IPS-20b (cell line): Measurements from ENCODE around the gene LRFN4.

ENCODE experiments used
- H3K27ac ChIP-seq: one replicate; pipeline ENCODE4 v1.5.1; 2013; ENCODE audit warnings: low read length
- H3K27me3 ChIP-seq: 2 replicates; pipeline ENCODE4 v1.6.1; 2013; ENCODE audit warnings: mild to moderate bottlenecking, low read length, inconsistent platforms; ENCODE audit not compliant: insufficient read depth
- H3K36me3 ChIP-seq: 2 replicates; pipeline ENCODE4 v1.6.1; 2013; ENCODE audit warnings: low read depth, mild to moderate bottlenecking, inconsistent platforms, low read length, moderate library complexity; ENCODE audit not compliant: insufficient read depth
- H3K4me1 ChIP-seq: 2 replicates; pipeline ENCODE4 v1.6.1; 2013; ENCODE audit warnings: mild to moderate bottlenecking, control low read depth, inconsistent platforms, low read length, moderate library complexity; ENCODE audit not compliant: insufficient read depth
- H3K4me3 ChIP-seq: 2 replicates; pipeline ENCODE4 v1.5.1; 2013; ENCODE audit warnings: mild to moderate bottlenecking, low read length, inconsistent platforms
- H3K9ac ChIP-seq: 2 replicates; pipeline ENCODE4 v1.6.1; 2013; ENCODE audit warnings: low read depth, mild to moderate bottlenecking, inconsistent platforms, low read length, moderate library complexity
- H3K9me3 ChIP-seq: 2 replicates; pipeline ENCODE4 v1.6.1; 2013; ENCODE audit warnings: mild to moderate bottlenecking, low read depth, low read length, inconsistent platforms; ENCODE audit not compliant: insufficient read depth

LRFN4 gene

DNA sequence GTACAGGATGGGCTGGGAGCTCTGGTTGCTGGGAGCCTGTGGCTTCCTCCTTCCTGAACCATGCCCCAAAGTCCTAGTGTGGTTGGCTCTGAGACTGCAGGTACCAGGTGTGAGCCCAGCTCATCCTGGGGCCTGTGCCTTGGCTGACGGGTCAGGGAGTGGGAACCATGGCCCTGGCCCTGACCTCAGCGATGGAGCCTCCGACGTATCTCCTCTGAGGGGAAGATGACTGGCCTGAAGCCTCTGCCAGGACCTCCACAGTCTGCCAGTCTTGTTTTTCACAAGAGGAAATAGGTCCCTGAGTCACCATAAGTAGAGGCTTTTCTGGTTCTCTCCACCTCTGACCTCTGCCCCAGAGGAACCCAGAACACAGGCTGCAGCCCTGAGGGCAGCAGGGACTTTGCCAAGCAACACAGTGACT lies 10.2 kb upstream of the LRFN4 start:
- Histone ChIP-seq H3K36me3 (peaks cover 40% of the 10 kb centered on the region), H3K4me3 (no peak overlapping the region), H3K4me1 (peaks cover 9% of the 10 kb centered on the region; the same call in 1 of the 2 replicates), H3K27me3 (no peaks in the 10 kb centered on the region), H3K9me3 (no peaks in the 10 kb centered on the region), H3K27ac (no peak overlapping the region), H3K9ac (no peak overlapping the region)

DNA sequence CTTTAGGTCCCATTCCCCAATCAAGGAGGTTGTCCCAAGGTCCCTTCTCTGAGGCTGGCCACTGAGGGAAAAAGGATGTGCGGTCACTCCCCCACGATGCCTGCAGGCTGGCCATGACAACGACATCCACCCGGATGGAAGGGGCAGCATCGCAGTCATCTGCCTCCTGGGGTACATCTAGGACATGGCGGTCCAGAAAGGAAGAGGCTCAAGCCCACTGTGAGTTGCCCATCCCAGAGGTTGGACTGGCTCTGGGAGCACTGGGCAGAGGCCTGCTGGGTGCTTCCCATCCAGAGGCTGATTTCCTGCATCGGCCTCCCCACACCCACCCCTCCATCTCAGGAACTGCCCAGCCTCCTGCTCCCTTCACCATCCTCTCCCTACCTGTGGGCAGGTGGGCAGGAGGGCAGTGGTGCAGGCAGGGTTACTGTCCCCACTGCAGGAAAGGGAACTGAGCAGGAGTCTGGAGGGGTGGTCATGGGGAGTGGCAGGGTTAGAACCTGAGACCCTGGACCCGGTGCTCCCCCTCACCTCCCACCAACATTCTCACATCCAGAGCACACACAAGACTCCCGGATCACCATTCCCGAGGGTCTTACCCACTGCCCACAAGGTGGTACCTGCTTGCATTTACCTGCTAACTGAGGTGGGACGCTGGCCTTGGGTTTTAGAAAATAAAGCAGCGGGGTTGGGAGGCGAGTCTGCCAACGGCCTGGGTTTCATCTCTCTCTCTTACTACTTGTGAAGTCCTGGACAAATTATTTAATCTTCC lies 9.2 kb upstream of the LRFN4 start:
- Histone ChIP-seq H3K4me3 (no peak overlapping the region), H3K9me3 (no peaks in the 10 kb centered on the region), H3K9ac (no peak overlapping the region), H3K27me3 (no peaks in the 10 kb centered on the region), H3K27ac (no peak overlapping the region), H3K36me3 (peaks cover 40% of the 10 kb centered on the region), H3K4me1 (peaks cover 5% of the 10 kb centered on the region; the same call in 1 of the 2 replicates)

DNA sequence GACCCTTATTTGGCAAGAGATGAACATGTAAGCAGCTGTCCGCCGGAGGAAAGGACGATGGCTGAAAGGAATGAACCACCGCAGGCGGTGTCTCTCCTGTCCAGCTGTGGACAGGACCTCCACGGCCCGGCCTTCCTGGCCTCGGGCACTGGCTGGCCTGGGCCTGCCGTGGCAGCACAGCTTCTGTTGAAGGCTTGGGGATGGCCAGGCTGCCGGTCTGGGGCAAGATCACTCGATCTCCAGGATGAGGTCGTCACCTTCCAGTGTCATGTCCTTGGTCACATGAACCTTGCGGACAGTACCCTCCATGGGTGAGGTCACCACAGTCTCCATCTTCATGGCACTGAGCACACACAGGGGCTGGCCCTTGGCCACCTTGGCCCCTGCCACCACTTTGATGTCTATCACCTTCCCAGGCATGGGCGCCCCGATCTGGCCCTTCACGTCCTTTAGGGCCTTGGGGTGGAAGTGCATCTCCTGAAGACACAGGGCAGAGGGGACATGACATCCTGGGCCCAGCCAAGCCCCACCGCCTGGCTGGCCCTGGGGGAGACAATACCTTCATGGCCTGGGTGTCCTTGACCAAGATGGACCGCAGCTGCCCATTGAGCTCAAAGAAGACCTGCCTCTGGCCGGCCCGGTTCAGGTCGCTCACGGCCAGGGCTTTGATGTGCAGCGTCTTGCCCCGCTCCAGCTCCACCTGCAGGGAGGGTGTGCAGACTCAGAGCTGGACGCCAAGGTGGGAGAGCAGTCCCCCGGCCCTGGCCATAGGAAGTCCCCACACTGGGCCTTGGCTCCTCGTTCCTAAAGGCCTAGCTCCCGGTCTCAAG lies 8.0 kb upstream of the LRFN4 start:
- Histone ChIP-seq H3K4me1 (peaks cover 5% of the 10 kb centered on the region; the same call in 1 of the 2 replicates), H3K9me3 (no peaks in the 10 kb centered on the region), H3K4me3 (no peak overlapping the region), H3K36me3 (peaks cover 40% of the 10 kb centered on the region), H3K27me3 (no peaks in the 10 kb centered on the region), H3K9ac (no peak overlapping the region), H3K27ac (no peak overlapping the region)

DNA sequence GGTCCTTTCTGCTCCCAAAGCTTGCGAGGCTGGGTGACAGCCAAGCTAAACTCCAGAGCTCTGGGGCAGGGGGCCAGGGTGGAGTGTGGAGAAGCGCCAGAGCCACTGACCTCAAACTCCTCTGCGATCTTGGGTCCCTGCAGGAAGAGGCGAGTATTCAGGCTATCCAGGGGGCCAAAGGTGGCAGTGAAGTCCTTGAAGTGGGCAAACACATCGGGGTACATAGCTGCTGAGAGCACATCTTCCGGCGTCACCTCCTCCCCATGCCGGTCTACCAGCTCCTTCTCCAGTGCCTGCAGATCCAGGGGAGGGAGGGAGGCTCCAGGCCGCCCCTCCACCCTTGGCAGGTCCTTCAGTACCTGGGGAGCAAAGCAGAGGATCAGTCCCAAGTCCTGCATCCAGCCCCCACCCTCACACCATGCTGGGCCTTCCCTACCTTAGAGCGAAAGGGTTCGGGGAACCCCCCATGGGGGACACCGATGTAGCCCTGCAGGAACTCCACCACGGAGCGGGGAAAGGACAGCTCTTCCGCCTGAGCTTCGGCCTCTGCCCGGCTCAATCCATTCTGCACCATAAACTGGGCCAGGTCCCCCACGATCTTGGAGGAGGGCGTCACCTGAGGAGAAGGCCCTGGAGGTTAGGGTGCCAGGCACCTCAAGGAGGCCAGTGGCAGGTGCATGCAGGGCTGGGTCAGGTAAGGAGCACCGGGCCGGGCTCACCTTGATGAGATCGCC lies 7.2 kb upstream of the LRFN4 start:
- no peaks in the 10 kb centered on the region for H3K4me1 ChIP-seq
- no peaks in the 10 kb centered on the region for H3K9me3 ChIP-seq
- H3K9ac ChIP-seq = no peak overlapping the region
- no peaks in the 10 kb centered on the region for H3K27me3 ChIP-seq
- no peak overlapping the region for H3K4me3 ChIP-seq
- H3K27ac ChIP-seq = no peak overlapping the region
- peaks cover 40% of the 10 kb centered on the region for H3K36me3 ChIP-seq

DNA sequence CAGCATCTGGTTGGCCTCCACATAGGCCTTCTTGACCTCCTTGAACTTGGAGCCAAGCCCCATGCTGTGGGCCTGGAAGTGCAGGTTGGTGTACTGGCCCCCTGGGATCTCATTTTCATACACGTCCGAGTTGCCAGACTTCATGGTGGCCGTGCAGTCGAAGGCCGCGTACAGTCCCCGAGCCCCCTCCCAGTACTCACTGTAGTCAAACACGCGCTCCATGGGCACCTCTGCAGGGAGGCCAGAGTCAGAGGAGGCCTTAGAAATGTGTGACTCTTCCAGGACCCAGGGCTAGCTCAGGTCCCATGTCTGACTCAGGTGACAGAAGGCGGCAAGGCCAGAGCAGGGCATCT lies 6.7 kb upstream of the LRFN4 start:
- H3K9me3 ChIP-seq = no peaks in the 10 kb centered on the region
- no peak overlapping the region for H3K4me3 ChIP-seq
- H3K9ac ChIP-seq = no peak overlapping the region; the same call in 1 of the 2 replicates
- peaks cover 2% of the 10 kb centered on the region; the same call in 1 of the 2 replicates for H3K4me1 ChIP-seq
- no peak overlapping the region for H3K27ac ChIP-seq
- H3K36me3 ChIP-seq = peaks cover 36% of the 10 kb centered on the region
- no peaks in the 10 kb centered on the region for H3K27me3 ChIP-seq

DNA sequence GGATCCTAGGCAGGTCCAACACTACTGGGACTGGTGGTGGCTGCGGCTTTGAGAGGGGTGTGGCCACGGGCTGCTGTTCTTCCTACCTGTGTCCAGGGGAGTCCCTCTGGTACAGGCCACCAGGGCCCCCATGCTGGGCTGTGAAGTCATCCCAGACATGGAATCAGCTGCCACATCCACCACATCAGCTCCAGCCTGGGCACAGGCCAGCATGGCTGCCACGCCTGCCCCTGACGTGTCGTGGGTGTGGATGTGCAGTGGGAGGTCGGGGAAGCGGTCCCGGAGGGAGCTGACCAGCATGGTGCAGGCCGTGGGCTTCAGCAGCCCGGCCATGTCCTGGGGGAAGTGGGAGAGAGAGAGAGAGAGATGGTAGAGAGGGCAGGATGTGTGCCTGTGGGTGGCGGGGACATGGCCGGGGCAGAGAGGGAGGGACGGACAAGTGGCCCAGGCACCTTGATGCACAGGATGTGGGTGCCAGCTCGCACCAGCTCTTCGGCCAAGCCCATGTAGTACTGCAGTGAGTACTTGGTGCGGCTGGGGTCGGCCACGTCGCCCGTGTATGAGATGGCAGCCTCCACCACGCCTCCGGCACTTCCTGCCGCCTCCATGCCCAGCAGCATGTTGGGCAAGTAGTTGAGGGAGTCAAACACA lies 6.2 kb upstream of the LRFN4 start:
- no peak overlapping the region for H3K9ac ChIP-seq
- no peaks in the 10 kb centered on the region for H3K9me3 ChIP-seq
- H3K4me3 ChIP-seq = no peak overlapping the region
- no peak overlapping the region for H3K27ac ChIP-seq
- H3K27me3 ChIP-seq = no peaks in the 10 kb centered on the region
- peaks cover 7% of the 10 kb centered on the region; the same call in 1 of the 2 replicates for H3K4me1 ChIP-seq
- peaks cover 31% of the 10 kb centered on the region for H3K36me3 ChIP-seq

DNA sequence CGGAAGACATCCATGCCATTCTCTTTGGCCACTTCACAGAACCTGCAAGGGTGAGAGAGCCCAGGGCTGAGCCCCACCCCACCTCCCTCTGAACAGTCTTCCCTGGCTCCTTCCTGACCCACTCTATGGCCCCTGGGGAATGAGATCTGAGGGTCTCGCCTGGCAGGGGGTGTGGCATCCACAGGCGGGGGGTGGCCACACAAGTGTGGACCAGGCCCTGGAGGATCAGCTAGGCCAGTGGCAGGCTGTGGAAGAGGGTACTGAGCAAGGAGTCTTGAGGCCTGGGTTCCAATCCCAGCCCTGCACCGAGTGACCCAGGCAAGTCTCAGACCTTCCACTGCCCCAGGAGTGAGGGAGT lies 5.6 kb upstream of the LRFN4 start:
- no peak overlapping the region for H3K9ac ChIP-seq
- H3K4me3 ChIP-seq = no peak overlapping the region
- peaks cover 8% of the 10 kb centered on the region; the same call in 1 of the 2 replicates for H3K4me1 ChIP-seq
- H3K9me3 ChIP-seq = no peaks in the 10 kb centered on the region
- H3K27me3 ChIP-seq = no peaks in the 10 kb centered on the region
- peaks cover 26% of the 10 kb centered on the region for H3K36me3 ChIP-seq
- H3K27ac ChIP-seq = no peak overlapping the region

DNA sequence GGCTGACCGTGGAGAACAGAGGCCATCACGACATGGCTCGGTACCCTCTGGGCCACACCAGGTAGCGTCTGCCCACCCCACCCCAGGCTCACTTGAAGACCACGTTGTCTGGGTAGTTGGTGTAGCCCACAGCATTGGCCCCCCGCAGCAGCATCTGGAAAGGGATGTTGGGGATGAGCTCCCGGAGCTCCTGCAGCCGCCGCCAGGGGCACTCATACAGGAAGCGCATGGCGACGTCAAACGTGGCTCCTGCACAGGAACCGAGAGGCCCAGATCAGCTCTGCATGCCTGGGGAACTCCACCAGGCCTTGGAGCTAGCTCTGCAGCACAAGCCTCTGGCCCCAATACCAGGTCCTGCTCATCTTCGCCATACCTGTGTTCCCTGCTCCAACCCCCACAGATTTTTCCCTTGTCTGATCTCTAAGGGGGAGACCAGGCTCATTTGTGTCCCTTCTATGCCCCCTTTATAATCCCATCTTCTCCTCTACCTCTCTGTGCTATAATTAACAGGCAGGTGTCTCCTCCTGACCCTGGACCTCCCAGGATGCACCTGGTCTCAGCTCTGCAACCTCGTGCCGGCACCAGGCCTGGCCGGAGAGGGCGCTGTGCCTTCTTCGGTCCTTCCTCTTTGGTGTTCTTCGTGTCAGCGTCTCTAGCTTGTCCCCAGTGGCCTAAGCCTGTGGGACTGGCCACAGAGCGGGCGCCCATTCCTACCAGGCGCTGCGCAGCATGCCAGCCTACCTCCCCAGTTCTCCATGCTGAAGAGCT lies 5.0 kb upstream of the LRFN4 start:
- Histone ChIP-seq H3K4me1 (peaks cover 8% of the 10 kb centered on the region; the same call in 1 of the 2 replicates), H3K9me3 (no peaks in the 10 kb centered on the region), H3K27me3 (no peaks in the 10 kb centered on the region), H3K36me3 (peaks cover 19% of the 10 kb centered on the region), H3K4me3 (no peak overlapping the region), H3K9ac (no peak overlapping the region), H3K27ac (no peak overlapping the region)

DNA sequence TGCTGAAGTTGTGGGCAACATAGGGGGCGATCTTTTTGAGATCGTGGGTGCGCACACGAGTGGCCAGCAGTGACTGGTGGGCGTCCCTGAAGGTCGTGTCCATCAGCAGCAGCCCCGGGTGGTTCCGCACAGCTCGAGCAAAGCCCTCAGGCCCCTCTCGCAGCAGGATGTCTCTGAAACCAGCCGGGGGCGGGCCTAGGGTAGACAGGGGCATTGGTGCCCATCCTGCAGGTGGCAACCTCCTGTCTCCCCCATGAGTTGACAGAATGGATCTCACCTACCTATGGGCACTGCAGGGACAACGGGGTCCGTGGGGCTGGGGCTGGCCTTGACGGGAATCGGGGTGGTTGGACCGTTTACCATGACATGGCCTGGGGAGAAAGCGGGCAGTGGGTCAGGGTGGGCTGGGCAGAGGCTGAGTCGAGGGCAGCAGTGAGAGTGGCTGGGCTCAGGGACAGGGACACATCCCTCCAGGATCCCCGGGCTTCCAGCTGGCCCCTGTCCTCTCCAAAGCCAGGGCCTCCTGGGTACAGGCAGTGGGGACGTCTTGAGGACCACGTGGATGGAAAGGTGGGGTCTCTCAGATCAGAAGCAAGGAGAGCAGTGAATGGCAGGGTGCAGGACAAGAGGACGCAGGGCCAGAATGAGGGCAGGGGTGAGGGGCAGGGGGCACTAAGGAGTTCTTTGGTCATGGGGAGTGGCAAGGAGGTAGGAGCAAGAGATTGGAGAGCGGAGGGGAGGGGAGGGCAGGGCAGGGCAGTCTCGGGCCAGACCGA lies 4.2 kb upstream of the LRFN4 start:
- Histone ChIP-seq H3K4me3 (no peak overlapping the region), H3K9me3 (no peaks in the 10 kb centered on the region), H3K36me3 (peaks cover 13% of the 10 kb centered on the region), H3K27ac (no peak overlapping the region), H3K9ac (no peak overlapping the region), H3K4me1 (peaks cover 8% of the 10 kb centered on the region; the same call in 1 of the 2 replicates), H3K27me3 (no peaks in the 10 kb centered on the region)
